Activated CD8-positive, alpha-beta memory T cell treated with anti-CD3 and anti-CD28 coated beads for 4 hours (primary cell): ENCODE measurements around the gene NES.
"Not testable (repeated sequence)": the region's sequence is repeated elsewhere in the genome, so short reads cannot be mapped to it uniquely, and the experiment has no call there.

Experiments
- DNase-seq, 2 donors: peaks; one replicate each; pipeline ENCODE4 v3.0.0-alpha.2; 2020; ENCODE audit warnings: low read depth in 2 of 2

Gene NES

DNA sequence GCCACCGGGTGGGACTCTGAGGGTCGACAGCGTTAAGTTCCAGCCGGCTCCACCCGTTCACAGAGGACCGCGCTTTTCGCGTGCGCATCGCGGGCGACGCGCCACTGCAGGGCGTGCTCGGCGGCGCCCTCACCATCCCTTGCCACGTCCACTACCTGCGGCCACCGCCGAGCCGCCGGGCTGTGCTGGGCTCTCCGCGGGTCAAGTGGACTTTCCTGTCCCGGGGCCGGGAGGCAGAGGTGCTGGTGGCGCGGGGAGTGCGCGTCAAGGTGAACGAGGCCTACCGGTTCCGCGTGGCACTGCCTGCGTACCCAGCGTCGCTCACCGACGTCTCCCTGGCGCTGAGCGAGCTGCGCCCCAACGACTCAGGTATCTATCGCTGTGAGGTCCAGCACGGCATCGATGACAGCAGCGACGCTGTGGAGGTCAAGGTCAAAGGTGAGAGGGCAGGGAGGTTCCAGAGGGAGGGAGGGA lies 30.4 kb downstream of the NES start:
- no peak for DNase-seq

DNA sequence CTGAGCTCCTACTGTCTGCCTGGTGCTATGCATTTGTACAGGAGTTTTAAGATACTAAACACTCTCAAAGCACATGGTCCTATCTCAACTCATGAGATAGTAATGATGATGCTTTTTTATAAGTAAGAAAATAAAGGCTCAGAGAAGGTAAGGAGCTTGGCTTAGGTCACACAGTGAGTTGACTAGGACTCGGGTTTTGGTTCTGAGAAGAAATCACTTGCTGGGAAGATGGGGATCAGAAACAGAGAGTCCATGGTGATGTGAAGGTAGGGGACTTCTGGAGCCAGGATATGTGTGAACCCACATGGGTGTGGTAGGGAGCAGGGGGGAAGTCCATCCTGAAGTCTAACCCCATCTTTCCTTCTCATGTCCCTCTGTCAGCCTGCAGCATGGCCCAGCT lies 31.5 kb downstream of the NES start:
- no peak for DNase-seq

DNA sequence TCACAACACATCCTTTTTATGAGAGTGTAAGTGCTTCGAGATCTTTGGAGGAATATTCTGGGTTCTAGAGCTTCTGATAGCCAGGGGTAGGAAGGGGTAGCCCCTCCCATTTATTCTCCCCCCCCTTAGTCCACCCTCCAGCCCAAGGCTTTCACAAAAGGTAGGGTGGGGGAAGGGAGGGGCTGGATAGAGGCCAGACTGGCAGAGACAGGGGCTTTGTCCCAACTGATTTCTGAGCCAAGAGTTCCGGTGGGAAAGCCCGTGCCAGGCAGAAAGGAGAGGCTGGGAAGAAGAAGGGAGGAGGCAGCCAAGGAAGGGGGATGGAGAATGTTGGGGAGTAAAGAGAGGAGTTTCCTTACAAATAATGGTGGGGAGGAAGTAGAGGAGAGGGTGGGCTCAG lies 32.2 kb downstream of the NES start:
- DNase-seq: no peak

DNA sequence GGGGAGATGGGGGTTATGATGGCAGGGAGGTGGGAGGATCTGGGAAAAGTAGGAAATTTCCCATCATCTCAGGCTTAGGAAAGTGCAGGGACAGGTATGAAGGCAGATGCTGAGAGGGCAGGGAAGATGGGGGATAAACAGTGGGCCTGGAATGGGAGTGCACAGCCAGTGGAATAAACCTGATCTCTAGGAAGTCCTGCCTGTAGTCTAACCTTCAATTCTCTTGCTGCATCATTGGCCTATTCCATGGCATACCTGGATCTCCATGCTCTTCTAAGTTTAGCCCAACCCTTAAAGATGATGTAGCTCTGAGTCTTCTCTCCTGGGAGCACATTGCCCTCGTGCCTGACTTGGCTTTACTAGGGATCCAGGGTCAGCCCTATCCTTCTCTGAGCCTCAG lies 32.6 kb downstream of the NES start:
- DNase-seq: no peak

DNA sequence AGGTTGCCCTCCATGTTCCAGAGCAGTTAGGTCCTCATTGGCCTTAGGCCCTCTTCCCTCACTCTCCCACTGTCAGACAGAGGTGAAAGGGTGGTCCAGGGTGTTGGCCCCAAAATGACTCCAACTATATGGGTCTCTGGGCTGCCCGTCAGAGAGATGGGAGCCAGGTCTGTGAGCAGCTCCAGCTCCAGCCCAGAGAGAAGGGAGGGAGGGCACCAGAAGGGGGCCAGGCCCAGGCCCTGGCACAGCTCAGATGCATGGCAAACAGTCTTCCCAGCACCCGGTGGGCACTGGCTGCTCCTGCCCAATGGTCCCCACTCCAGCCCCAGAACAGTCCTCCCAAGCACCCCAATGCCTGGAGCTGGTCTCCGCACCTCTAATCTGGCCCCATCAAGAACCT lies 33.1 kb downstream of the NES start:
- DNase-seq: no peak

DNA sequence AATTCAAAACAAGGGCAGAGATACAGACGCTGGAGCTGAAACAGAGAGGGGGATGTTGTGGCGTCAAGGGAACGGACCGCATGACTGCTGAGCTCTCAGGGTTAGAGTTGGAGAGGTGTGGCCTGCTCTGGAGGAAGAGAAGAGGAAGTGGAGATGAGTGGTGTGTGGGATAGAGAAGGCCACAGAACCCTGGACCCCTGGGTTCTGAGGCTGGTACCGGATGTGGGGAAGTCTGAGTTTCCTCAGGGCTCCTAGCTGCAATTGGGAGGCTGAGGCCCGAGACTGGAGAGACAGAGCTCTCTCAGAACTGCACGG lies 33.5 kb downstream of the NES start:
- DNase-seq: no peak

DNA sequence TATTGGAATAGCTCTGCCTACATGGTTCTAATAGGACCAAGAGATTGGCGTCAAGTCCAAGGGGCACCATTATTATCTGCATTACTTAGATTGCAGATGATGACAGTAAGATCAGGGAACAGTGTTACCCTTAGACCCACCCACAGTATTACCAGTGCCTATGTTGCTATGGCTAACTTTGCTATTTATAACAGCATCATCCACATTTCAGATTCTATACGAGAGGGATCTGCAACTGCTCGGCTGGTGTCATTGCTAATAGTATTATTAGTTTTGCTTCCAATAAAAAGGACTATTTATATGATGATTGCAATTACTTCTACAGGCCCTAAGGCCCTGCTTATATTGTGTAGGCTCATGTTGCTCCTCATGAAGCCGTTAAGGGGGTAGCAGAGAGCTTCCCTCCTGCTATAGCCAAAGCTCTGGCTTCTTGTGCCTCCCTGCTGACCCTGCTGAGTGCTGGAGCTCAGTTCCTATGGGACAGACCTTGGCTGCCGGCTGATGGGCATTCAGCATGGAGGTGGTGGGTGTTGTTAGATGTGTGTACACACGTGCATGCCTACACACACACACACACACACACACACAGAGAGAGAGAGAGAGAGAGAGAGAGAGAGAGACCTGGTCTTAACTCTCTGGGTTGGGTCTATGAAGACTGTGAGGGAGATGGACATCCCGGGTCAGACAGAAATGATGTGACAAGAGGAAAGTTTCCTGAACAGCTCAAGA lies 34.0 kb downstream of the NES start:
- no peak for DNase-seq

DNA sequence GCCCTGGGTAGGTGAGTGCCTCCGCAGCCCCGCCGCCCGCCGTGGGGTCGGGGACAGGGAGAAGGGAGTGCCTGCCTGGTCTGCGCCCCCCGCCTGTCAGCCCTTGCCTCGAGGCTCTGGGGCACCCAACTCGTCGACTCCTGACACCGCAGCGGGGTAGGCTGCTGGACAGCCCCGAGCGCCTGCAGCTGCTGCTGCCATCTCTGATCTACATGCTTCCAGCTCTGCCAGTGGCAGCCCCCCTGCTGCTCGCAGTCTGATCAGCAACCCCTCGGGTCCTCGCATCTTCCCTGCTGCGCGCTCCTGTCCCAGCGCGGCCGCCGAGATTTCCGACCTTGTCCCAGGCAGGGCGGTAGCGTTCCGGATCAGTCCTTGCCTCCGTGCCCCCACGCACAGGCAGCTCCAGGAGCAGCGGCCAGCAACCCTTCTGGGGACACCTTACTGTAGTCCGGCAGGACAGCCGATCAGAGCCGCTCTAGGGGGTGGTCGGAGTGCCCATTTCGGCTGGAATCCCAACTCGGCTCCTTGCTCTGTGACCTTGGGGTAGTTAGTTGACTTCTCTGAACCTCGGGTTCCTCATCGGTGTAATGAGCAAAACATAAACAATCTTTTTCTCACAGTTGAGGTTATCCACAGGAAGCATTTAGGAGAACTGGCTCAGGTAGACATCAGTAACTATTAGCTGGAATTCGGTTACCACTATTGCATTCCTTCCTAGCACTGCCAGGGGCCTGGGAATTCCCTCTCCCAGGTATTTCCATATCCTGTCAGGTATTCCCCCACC lies 34.8 kb downstream of the NES start:
- no peak for DNase-seq

DNA sequence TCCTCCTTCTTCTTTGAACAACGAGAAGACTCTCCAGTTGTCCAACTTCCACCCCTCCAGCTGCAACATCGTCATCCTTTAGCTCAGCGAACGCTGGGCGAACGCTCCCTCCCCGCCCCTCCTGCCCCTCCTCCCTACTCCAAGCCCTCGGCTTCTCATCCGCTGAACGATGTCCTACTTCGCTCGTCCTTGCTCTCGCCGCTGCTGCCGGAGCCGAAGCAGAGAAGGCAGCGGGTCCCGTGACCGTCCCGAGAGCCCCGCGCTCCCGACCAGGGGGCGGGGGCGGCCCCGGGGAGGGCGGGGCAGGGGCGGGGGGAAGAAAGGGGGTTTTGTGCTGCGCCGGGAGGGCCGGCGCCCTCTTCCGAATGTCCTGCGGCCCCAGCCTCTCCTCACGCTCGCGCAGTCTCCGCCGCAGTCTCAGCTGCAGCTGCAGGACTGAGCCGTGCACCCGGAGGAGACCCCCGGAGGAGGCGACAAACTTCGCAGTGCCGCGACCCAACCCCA lies 35.4 kb downstream of the NES start, which contains the start of gene BCAN:
TSS of gene BCAN (plus strand) at position 357 of the 504 bp plus-strand sequence. CDS start 3,938 bp downstream, outside the sequence.
- DNase-seq: no peak

DNA sequence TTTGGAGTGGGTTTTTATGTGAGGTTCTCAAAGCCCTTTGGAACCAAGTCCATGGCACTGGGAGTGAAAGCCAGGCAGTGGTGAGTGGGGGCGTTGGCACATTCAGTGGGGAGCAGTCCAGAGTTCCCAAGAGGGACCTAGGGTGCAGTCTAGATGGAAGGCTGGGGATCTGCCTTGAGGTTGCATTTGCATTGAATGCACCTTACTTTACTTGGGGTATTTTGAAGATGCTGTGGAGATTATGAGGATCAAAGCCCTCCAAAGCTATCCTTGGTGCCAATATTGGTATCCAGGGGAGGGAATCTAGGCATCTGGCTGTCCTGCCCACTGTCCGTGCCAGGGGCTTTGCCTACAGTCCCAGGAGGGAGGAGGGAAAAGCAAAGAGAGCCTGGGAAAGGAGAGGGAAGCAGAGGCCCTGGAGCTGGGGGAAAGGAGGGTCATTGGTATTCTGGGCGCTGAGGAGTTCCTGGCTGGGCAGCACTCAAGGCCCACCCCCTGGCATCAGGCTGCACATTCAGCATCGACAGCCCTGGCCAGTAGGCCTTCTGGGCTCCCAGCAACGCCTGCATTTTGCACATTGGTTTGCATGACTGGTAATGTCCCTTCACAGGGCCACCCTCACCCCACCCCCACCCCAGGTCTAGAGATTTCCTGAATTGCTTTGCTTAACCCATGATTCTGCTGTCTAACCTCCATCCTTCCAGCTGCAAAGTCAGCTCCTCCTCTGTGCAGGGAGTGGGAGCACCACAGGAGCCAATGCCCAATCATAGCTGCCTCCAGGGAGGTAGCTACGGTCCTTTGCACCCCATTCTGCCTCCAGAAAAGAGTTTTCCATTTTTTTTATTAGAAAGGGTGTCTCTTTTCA lies 36.1 kb downstream of the NES start:
- DNase-seq: no peak

DNA sequence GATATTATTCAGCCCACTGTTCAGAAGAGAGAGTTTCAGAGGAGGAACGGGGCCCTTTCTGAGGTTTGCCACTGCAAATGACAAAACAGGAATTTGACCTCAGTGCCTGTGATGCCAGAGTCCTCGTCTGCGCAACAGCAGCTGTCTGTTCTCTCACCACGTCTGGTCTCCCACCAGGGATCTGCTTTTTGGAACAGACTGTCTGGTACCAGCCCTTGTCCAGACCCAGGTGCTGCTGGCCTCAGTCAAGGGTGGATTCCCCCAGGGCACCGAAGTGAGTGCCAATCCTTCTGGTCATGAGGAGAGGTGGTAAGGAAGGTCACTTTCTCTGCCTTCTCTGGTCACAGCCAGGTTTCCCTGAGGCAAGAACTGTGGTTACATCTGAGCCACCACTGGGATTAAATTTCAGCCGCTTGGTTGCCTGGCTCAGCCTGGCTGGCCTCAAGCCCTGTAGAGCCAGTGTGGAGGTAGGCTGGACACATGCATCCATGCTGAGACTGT lies 37.6 kb downstream of the NES start:
- no peak for DNase-seq

DNA sequence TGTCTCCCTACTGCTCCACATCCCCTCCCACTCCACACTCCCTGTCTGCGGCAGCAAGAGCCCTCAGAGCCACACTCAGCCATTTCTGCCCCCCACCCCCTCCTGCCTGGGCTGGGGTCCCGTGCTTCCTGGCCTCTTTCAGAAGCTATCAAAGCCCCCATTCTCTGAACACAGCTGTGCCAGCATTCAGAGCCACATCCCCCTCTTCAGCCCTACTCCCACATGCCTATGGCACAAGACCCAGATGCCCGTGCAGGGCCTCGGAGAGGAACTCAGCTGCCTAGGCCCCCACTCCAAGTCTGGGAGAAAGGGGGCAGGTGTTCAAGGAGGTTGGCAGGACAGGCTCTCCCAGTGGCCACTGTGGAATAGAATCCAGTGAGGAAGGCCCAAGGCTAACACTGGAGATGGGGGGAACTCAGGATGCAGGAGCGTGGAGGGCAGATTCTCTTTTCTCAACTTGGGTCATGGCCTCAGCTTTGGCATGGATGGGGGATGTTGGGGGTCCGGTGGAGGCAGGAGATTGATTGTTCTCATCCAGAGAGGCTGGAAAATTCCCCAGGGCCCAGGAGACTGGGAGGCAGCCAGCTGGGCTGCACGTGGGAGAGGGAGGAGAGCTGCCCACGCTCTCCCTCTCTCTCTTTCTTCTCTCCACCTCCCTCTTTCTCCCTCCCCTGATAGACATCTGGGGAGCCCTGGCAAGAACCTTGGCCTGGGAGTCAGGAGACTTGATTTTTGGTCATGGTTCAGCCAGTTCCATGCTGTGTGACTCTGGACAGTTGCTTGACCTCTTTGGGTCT lies 38.8 kb downstream of the NES start:
- no peak for DNase-seq

DNA sequence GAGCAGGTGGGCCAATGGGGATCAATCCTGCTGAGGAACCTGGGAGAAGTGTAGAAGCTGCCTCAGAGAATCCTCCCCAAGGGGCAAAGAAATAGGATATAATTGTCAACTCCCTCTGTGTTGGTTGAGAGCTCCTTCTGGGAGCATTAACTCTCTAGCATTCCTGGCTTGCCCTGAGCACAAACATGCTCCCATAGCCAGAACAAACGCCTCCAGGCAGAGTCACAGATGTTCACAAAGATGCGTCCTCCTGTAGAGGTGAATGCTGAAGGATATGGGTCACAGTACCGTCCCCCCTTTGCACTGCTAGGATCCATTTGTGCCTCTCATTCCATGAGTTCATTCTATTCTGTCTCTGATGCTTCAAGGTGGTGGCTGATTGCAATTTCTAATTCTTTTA lies 44.9 kb downstream of the NES start:
- DNase-seq: no peak

DNA sequence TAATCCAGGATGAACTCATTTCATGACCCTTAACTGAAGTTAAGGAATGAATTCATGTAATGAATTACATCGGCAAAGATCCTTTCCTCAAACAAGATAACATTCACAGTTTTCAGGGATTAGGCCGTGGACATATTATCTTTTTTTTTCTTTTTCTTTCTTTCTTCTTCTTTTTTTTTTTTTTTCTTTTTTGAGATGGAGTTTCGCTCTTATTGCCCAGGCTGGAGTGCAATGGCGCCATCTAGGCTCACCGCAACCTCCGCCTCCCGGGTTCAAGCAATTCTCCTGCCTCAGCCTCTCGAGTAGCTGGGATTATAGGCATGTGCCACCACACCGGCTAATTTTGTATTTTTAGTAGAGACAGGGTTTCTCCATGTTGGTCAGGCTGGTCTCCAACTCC lies 46.1 kb downstream of the NES start:
- DNase-seq: not testable (repeated sequence)

DNA sequence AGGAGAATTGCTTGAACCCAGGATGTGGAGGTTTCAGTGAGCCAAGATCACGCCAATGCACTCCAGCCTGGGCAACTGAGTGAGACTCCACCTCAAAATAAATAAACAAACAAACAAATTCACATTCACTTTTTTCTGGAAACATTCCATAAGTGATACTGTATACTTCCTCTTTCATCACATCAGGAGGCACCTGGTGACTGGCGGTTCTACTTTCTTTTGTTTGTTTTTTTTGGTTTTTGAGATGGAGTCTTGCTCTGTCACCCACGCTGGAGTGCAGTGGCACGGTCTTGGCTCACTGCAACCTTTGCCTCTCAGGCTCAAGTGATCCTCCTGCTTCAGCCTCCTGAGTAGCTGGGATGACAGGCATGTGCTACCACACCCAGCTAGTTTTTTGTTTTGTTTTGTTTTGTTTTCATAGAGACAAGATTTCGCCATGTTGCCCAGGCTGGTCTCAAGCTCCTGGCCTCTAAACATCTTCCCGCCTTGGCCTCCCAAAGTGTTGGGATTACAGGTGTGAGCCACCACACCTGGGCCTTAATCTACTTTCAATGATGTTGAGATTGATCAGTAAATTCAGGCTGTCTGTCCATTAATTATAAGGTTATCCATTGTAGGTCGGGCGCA lies 47.3 kb downstream of the NES start:
- no peak for DNase-seq

DNA sequence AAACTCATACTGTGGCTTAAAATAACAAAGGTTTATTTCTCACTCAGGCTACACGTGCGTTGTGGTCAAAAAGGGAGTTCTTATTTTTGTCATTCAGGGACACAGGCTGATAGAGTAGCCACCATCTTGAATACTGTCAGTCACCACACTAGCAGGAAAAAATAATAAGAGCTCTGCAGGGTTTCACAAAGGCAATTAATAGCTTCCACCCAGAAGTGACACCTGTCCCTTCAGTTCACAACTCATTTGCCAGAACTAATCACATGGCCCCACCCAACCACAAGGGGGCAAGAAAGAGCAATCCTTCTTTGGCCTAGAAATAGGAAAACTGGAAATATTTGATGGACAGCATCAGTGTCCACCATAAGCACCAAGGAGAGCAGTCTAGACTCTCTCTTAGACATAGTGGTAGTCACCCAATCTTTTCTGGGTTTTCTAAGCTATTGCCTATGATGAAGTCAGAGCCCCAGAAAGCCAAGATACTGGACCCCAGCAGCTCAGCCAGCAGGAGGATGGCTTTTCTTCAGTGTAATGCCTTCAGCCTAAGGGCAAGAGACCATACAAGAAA lies 49.8 kb downstream of the NES start:
- DNase-seq: no peak

DNA sequence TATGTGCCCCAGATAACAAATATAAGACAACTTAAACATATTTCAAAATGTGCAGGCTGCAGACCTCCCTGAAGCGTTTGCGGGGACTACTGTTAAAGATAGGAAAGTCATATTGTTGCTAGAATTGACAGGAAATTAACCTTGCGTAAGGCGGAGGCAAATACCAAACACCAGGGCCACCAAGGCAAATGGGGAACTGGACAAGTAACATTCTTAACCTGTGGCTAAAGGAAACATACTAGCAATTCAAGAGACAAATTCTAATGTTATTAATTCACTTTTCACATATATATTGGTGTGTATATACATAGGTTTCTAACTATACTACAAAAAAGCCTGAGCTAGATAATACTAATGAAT lies 51.1 kb downstream of the NES start:
- no peak for DNase-seq

DNA sequence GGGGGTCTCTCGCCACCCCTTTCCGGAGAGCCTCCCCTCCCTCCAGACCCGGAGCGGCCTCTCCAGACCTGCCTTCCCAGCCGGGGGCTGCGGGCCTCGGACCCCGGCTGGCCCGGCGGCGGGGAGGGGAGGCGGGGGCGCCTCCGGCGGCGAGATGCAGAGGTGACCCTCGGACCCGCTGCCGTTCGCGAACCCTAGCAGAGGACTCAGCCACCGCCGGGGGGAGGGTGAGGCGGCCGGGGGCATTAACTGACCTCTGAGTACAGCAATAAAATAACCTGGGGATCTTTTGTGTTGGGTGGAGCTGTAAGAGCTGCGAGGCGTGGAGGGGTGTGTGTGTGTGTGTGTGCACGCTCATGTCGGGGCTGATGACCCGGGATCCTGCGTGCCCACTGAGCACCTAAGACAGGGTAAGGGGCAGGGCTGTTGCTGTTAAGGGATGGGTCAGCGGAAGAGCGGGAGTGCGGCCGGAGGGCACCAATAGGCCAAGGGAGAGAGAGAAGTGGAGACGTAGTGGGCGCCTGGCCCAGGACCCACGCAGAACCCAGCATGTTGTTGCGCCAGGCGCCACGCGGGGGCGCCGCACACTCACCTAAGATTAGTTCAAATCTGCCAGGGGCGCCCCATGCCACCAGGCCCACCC lies 51.6 kb downstream of the NES start:
- DNase-seq: peak in 1 of 2 donors; percentile 34

DNA sequence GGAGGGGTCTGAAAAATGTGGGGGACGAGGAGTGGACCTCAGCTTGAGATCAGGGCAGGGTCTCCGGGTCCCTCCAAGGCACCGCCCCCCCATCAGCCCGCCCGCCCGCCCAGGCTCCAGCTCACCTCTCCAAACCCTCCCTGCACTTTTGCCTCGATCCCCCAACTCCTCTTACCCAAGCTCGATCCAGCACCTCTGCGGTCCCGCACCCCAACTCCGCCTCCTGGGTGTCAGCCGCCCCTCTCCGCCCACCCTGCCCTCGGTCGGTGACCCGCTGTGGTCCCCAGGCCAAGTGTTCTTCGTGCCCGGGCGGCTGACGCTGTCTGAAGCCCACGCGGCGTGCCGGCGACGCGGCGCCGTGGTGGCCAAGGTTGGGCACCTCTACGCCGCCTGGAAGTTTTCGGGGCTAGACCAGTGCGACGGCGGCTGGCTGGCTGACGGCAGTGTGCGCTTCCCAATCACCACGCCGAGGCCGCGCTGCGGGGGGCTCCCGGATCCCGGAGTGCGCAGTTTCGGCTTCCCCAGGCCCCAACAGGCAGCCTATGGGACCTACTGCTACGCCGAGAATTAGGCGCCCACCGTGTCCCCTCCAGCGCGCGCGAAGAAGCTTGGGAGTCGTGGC lies 52.3 kb downstream of the NES start:
- DNase-seq: no peak
